Limb (tissue), 2 donors: ENCODE data around the gene KIF5A.
A peak's percentile ranks its signal among the peaks of the same experiment; 100 is the strongest.

ENCODE experiments used
- DNase-seq, 2 donors: peaks; one replicate each; pipeline ENCODE4 v3.0.0-alpha.2; 2016; ENCODE audit errors: extremely low spot score in 2 of 2

KIF5A gene

GRCh38 chr12:57631566-57632072 is 81.8 kb downstream of the KIF5A start:
- DNase-seq: peak in 1 of 2 donors; percentile 50

- DNase-seq: peak in 1 of 2 donors; percentile 56
Measured at GRCh38 chr12:57632073-57632957, 82.5 kb downstream of the KIF5A start.

DNA sequence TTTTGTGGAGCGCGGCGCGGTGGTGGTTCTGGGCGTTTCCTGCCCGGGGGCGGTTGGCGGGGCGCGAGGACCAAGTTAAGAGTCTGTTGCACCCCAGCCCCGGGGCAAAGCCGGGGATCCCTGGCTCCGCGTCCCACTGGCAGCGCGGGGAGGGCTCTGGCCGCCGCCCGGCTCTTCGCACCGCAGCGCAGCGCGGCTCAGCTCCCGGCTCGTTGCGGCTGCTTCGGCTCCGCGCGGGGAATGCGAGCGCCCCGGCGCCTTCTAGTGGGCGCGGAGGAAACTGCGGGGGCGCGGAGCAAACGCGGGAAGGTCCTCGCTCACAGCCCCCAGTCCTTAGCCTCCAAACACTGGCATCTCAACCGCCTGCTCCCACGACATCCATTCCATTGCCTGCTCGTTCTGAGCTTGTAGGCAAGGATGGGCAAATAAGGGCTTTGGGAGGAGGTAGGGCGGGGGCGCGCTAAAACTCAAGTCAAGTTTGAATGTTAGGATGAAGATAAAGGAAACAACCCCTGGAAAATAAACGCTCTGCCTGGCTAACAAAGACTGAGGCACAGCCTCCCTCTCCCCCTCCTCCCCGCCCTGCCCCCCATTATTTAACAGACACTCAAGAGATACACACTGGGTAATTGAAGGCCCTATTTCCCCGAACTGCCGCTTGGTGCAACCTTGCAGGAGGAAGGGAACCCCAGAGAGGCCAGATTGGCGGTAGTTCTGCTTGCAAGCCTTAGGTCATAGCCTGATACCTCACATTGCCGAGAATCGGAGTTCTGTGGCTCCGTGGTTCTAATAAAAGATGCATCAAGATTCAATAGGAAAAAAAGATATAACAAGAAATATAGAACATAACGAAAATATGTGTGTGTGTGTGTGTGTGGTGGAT is 83.4 kb downstream of the KIF5A start, which contains the start of gene B4GALNT1:
TSS of gene B4GALNT1 (minus strand) at position 244 of the 883 bp plus-strand sequence. CDS start 1,069 bp downstream, outside the sequence.
- peak; percentile 54 to 85 for DNase-seq
